DND-41 (cell line): Measurements from ENCODE around the gene PARL.

ENCODE experiments used
- CTCF ChIP-seq: IDR thresholded peaks from 2 replicates; pipeline ENCODE4 v1.5.1; 2012; ENCODE audit warnings: borderline replicate concordance, low read length, moderate library complexity, mild to moderate bottlenecking; ENCODE audit not compliant: poor library complexity, severe bottlenecking; ENCODE audit errors: extremely low read depth
- EZH2 ChIP-seq: IDR thresholded peaks from 3 replicates; pipeline ENCODE4 v1.6.1; 2012; ENCODE audit warnings: borderline replicate concordance, low read depth, mild to moderate bottlenecking, moderate library complexity, low read length, inconsistent platforms; ENCODE audit not compliant: severe bottlenecking

DNA sequence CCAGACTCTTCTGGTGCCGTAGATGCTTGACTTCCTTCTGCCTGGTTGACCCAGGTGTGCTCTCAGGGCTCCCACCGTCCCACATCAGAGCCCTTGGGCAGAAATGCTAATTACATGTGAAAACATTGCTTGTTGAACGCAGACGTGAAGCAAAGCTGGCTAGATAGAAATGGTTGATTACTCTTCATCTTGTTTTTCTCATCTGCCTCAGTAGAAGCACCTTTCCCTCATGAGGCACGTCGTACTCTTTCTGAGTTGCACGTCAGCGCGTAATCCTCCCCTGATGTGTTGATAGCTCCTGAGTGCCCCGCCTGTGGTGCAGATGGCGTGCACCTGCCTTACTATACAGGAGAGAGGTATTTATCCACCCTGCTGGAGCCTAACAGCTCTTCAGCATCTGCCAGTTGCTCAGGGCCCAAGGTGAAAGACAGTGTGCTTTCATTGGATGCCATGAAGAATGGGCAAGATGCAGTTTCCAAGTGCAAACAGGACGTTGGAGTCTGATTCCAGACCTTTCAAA lies 77.4 kb downstream of the PARL start:
- no peak for TF ChIP-seq CTCF
- no peak for TF ChIP-seq EZH2
